CD14-positive monocyte (primary cell): Measurements from ENCODE around the gene CUEDC2. TPM values are rescaled to one million over a fixed set of nuclear protein-coding genes. Genes with fewer than 3 reads are reported as not detected.
"Not testable (repeated sequence)": the region's sequence is repeated elsewhere in the genome, so short reads cannot be mapped to it uniquely, and the experiment has no call there.

ENCODE experiments used
- DNase-seq, 3 donors: peaks; one replicate each; pipeline ENCODE4 v3.0.0-alpha.2; 2011 to 2022
- H2AFZ ChIP-seq: 2 replicates; pipeline ENCODE4 v1.6.0; 2012; ENCODE audit warnings: mild to moderate bottlenecking, low read depth, low read length, inconsistent platforms; ENCODE audit not compliant: insufficient read depth, poor library complexity, severe bottlenecking
- H3K27ac ChIP-seq, 2 donors: 1 replicate in 1 of 2; 2 replicates in 1 of 2; pipeline ENCODE4 v1.5.1; 2012 to 2013; ENCODE audit warnings: low read length in 2 of 2, control low read depth in 1 of 2, inconsistent platforms in 1 of 2, low read depth in 1 of 2, mild to moderate bottlenecking in 1 of 2
- H3K27me3 ChIP-seq, 2 donors: one replicate each; pipeline versions ENCODE4 v1.6.0 to v1.6.1; 2011 to 2013; ENCODE audit warnings: low read length in 2 of 2; ENCODE audit not compliant: control insufficient read depth in 2 of 2, insufficient read depth in 2 of 2
- H3K36me3 ChIP-seq, 2 donors: replicated peaks in 1 of 2; 1 replicate in 1 of 2; 2 replicates in 1 of 2; pipeline versions ENCODE4 v1.5.1 to v1.6.1; 2012 to 2013; ENCODE audit warnings: low read length in 2 of 2, control low read depth in 1 of 2, inconsistent platforms in 1 of 2, mild to moderate bottlenecking in 1 of 2; ENCODE audit not compliant: insufficient read depth in 2 of 2, control insufficient read depth in 1 of 2
- H3K4me1 ChIP-seq, 2 donors: 1 replicate in 1 of 2; 2 replicates in 1 of 2; pipeline versions ENCODE4 v1.5.1 to v1.6.1; 2012 to 2013; ENCODE audit warnings: low read length in 2 of 2, control low read depth in 1 of 2, inconsistent platforms in 1 of 2, mild to moderate bottlenecking in 1 of 2, moderate library complexity in 1 of 2; ENCODE audit not compliant: insufficient read depth in 2 of 2, control insufficient read depth in 1 of 2
- H3K4me2 ChIP-seq: replicated peaks from 2 replicates; pipeline ENCODE3; 2012; ENCODE audit warnings: low read length, moderate library complexity, mild to moderate bottlenecking; ENCODE audit not compliant: poor library complexity, severe bottlenecking; ENCODE audit errors: extremely low read depth
- H3K4me3 ChIP-seq, 3 experiments: fragments of 200-600 bp in 1 of 3; sonication (generic) in 1 of 3; replicated peaks in 1 of 3; 1 replicate in 2 of 3; 2 replicates in 1 of 3; pipeline ENCODE4 v1.5.1; 2011 to 2013; ENCODE audit warnings: low read length in 3 of 3, mild to moderate bottlenecking in 3 of 3, control low read depth in 2 of 3, low read depth in 2 of 3, inconsistent platforms in 1 of 3, moderate library complexity in 1 of 3
- H3K79me2 ChIP-seq: 2 replicates; pipeline ENCODE4 v1.6.0; 2012; ENCODE audit warnings: mild to moderate bottlenecking, control low read depth, inconsistent platforms, low read length, moderate library complexity; ENCODE audit not compliant: insufficient read depth
- H3K9ac ChIP-seq: 2 replicates; pipeline ENCODE4 v1.6.0; 2017; ENCODE audit warnings: low read length, mild to moderate bottlenecking; ENCODE audit not compliant: insufficient read depth, poor library complexity, severe bottlenecking
- H3K9me3 ChIP-seq, 2 donors: replicated peaks in 1 of 2; 1 replicate in 1 of 2; 2 replicates in 1 of 2; pipeline versions ENCODE4 v1.5.1 to v1.6.1; 2012 to 2013; ENCODE audit warnings: low read length in 2 of 2, control low read depth in 1 of 2; ENCODE audit not compliant: control insufficient read depth in 1 of 2, insufficient read depth in 1 of 2
- H4K20me1 ChIP-seq: 2 replicates; pipeline ENCODE4 v1.6.0; 2012; ENCODE audit warnings: mild to moderate bottlenecking, low read length, control low read depth, moderate library complexity; ENCODE audit not compliant: insufficient read depth
- H3K27ac Mint-ChIP-seq, 7 donors: one replicate each; pipeline ENCODE4 v1.8.0; 2020; ENCODE audit warnings: mild to moderate bottlenecking in 7 of 7, mixed read lengths in 7 of 7, moderate library complexity in 6 of 7, inconsistent platforms in 2 of 7
- H3K27me3 Mint-ChIP-seq, 3 donors: one replicate each; pipeline ENCODE4 v1.8.0; 2021 to 2022; ENCODE audit warnings: low read depth in 3 of 3, mild to moderate bottlenecking in 3 of 3, mixed read lengths in 3 of 3, moderate library complexity in 3 of 3, inconsistent platforms in 1 of 3
- H3K36me3 Mint-ChIP-seq, 2 donors: one replicate each; pipeline ENCODE4 v1.8.0; 2020; ENCODE audit warnings: mixed read lengths in 2 of 2, inconsistent platforms in 1 of 2, mild to moderate bottlenecking in 1 of 2
- H3K4me1 Mint-ChIP-seq: one replicate; pipeline ENCODE4 v1.8.0; 2020; ENCODE audit warnings: mild to moderate bottlenecking, mixed read lengths
- H3K4me3 Mint-ChIP-seq, 2 donors: one replicate each; pipeline ENCODE4 v1.8.0; 2020; ENCODE audit warnings: mild to moderate bottlenecking in 2 of 2, mixed read lengths in 2 of 2, moderate library complexity in 1 of 2
- H3K9me3 Mint-ChIP-seq, 7 donors: one replicate each; pipeline ENCODE4 v1.8.0; 2020 to 2022; ENCODE audit warnings: mixed read lengths in 7 of 7, mild to moderate bottlenecking in 6 of 7, moderate library complexity in 6 of 7, inconsistent platforms in 2 of 7
- WGBS: methylation state at CpG from one replicate; pipeline ENCODE4 v1.1.5; 2013; ENCODE audit warnings: missing lambda C conversion rate; ENCODE audit not compliant: insufficient coverage; 5-methylcytosine and 5-hydroxymethylcytosine counted together
- intact Hi-C, 2 donors: fragments of 100-400 bp; cut with micrococcal nuclease; formaldehyde crosslinking; loops; one replicate each; pipeline versions ENCODE4 v1.15.0 to v1.15.1; 2023
- polyA plus RNA-seq, 3 donors: library from polyadenylated mRNA; depleted of rRNA in 1 of 3; unstranded in 2 of 3; stranded (reverse) in 1 of 3; fragments of 300-500 nt in 2 of 3; fragments of >200 nt in 1 of 3; fragmentation: Illumina TruSeq in 2 of 3; gene quantifications; 1 replicate in 2 of 3; 2 replicates in 1 of 3; pipeline ENCODE4 v1.2.3, GENCODE V29; 2012 to 2021
- TF ChIP-seq, protein P1 (sequence below): fragments of 200-600 bp; IDR thresholded peaks from one replicate; pipeline ENCODE4 v1.8.0; 2022; ENCODE audit warnings: antibody characterized with exemption, mild to moderate bottlenecking

Gene CUEDC2
- polyA plus RNA-seq, 3 donors, result 58.5 to 70.2 (median 66.7) TPM

DNA sequence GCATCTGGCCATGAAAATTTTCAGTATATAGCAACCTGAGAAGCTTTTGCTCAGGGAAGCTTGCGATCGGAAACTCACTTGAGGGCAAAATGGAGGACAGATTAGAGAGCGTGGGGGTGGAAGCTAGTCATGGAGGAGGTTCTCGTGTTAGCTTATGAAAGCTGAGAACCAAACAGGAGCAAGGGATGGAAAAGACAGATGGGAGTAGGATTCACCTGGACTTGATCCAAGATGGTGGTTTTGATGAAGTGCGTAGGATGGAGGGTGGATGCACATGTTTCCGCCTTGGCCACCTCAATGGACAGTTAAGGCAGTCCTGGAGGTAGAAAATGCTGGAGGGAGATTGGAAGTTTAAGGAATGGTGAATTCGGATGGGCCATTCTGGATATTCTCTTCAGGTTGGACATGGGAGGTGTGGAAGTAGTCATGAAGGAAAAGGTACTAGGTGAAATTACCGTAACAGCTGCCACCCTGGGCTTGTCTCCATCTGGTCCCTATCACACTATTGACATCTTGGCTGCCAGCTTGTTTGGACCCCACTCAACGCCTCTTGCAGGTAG lies 25.3 kb upstream of the CUEDC2 start:
- no peak overlapping the region for H3K4me3 ChIP-seq
- no peak for DNase-seq
- intact Hi-C loops, result no loop called here
- peaks cover 65% of the 10 kb centered on the region for H3K4me1 Mint-ChIP-seq
- H3K36me3 Mint-ChIP-seq, result peaks cover 4 to 5% of the 10 kb centered on the region in 2 donors
- no peak overlapping the region for H3K4me2 ChIP-seq
- H3K9me3 ChIP-seq, result no peaks in the 10 kb centered on the region
- H3K27ac ChIP-seq, result no peak overlapping the region
- peaks cover 62 to 66% of the 10 kb centered on the region in 2 donors for H3K4me1 ChIP-seq
- TF ChIP-seq, protein P1, sequence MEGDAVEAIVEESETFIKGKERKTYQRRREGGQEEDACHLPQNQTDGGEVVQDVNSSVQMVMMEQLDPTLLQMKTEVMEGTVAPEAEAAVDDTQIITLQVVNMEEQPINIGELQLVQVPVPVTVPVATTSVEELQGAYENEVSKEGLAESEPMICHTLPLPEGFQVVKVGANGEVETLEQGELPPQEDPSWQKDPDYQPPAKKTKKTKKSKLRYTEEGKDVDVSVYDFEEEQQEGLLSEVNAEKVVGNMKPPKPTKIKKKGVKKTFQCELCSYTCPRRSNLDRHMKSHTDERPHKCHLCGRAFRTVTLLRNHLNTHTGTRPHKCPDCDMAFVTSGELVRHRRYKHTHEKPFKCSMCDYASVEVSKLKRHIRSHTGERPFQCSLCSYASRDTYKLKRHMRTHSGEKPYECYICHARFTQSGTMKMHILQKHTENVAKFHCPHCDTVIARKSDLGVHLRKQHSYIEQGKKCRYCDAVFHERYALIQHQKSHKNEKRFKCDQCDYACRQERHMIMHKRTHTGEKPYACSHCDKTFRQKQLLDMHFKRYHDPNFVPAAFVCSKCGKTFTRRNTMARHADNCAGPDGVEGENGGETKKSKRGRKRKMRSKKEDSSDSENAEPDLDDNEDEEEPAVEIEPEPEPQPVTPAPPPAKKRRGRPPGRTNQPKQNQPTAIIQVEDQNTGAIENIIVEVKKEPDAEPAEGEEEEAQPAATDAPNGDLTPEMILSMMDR, result no peak
- no peaks in the 10 kb centered on the region for H3K36me3 ChIP-seq
- H3K27ac Mint-ChIP-seq, result no peak overlapping the region
- no peak overlapping the region for H3K4me3 Mint-ChIP-seq
- peaks cover 0 to 2% (median 0%) of the 10 kb centered on the region in 7 donors for H3K9me3 Mint-ChIP-seq
- WGBS, result 87% methylated on average over 7 of the region's 9 CpGs
- no peak overlapping the region for H3K9ac ChIP-seq
- H3K27me3 Mint-ChIP-seq, result peaks cover 2 to 5% (median 3%) of the 10 kb centered on the region in 3 donors
- no peaks in the 10 kb centered on the region for H4K20me1 ChIP-seq
- no peaks in the 10 kb centered on the region for H3K79me2 ChIP-seq
- H2AFZ ChIP-seq, result no peak overlapping the region
- H3K27me3 ChIP-seq, result peaks cover 0 to under 1% of the 10 kb centered on the region in 2 donors

DNA sequence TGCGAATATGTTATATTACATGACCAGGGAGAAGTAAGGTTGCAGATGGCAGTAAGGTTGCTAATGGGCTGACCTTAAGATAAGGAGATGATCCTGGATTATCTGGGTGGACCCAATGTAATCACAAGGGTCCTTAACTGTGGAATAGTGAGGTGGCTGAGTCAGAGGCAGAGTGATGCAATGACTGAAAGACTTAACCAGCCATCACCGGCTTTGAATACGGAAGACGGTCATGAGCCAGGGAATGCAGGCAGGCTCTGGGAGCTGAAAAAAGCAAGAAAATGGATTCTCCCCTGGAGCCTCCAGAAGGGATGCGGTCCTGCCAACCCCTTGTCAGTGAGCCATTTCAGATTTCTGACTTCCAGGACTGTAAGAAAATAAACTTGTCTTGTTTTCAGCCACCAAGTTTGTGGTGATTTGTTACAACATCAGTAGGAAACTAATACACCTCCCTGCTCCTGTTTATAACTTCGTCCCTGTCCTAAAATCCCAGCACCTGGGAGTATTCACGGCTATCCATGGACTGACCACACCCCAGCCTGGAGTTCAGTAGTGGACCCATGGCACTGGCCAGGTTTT lies 23.6 kb upstream of the CUEDC2 start:
- no peaks in the 10 kb centered on the region for H3K9me3 ChIP-seq
- H2AFZ ChIP-seq, result peak overlapping the region; percentile 60
- H3K9ac ChIP-seq, result peak overlapping the region; percentile 28
- Mint-ChIP-seq H3K4me1 (peaks cover 67% of the 10 kb centered on the region), H3K9me3 (peaks cover 0 to 2% (median 0%) of the 10 kb centered on the region in 7 donors), H3K27me3 (peaks cover 0 to 3% (median 2%) of the 10 kb centered on the region in 3 donors), H3K4me3 (peak overlapping the region; percentile 16), H3K27ac (peak overlapping the region; percentile 76 to 100 (median 91)), H3K36me3 (peaks cover 4 to 5% of the 10 kb centered on the region in 2 donors)
- H3K27me3 ChIP-seq, result no peaks in the 10 kb centered on the region
- H3K4me1 ChIP-seq, result peaks cover 65 to 66% of the 10 kb centered on the region in 2 donors
- peak; percentile 82 to 93 (median 93) for DNase-seq
- peak overlapping the region; percentile 81 to 98 for H3K27ac ChIP-seq
- H3K36me3 ChIP-seq, result no peaks in the 10 kb centered on the region
- WGBS, result 20% methylated on average over 4 of the region's 7 CpGs
- peaks cover 11% of the 10 kb centered on the region for H3K79me2 ChIP-seq
- intact Hi-C loops, result no loop called here
- TF ChIP-seq, protein P1, result no peak
- H3K4me3 ChIP-seq, result peak overlapping the region in 1 of 3 experiments; percentile 3
- H3K4me2 ChIP-seq, result peak overlapping the region; percentile 17
- no peaks in the 10 kb centered on the region for H4K20me1 ChIP-seq

DNA sequence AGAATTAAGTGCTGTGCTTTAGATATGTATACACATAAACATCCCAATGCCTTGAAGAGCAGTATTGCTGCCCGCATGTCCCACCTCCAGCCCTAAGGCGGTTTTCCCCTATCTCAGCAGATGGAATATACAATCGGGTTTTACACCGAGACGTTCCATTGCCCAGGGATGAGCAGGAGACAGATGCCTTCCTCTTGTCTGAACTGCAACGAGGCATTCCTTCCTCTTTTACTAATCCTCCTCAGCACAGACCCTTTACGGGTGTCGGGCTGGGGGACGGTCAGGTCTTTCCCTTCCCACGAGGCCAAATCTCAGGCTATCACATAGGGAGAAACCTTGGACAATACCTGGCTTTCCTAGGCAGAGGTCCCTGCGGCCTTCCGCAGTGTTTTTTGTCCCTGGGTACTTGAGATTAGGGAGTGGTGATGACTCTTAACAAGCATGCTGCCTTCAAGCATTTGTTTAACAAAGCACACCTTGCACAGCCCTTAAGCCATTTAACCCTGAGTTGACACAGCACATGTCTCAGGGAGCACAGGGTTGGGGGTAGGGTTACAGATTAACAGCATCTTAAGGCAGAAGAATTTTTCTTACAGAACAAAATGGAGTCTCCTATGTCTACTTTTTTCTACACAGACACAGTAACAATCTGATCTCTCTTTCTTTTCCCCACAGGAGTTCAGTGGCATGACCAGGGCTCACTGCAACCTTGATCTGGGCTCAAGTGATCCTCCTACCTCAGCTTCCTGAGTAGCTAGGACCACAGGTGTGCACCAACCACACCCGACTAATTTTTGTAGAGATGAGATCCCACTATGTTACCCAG lies 22.5 kb upstream of the CUEDC2 start:
- 11% methylated on average over 7 of the region's 13 CpGs for WGBS
- H3K9me3 Mint-ChIP-seq, H3K27me3 Mint-ChIP-seq, intact Hi-C loops, H3K9me3 ChIP-seq, H3K27me3 ChIP-seq, H4K20me1 ChIP-seq, H3K9ac ChIP-seq, H3K36me3 ChIP-seq, H3K36me3 Mint-ChIP-seq, H3K4me3 ChIP-seq, H3K4me2 ChIP-seq, H2AFZ ChIP-seq: not testable (repeated sequence)
- Mint-ChIP-seq H3K27ac (peak overlapping the region; percentile 98 to 100 (median 98)), H3K4me3 (peak overlapping the region in 1 of 2 donors; percentile 48), H3K4me1 (peaks cover 66% of the 10 kb centered on the region)
- DNase-seq, result peak in 2 of 3 donors; percentile 58 to 60
- Histone ChIP-seq H3K4me1 (peaks cover 67 to 72% of the 10 kb centered on the region in 2 donors), H3K79me2 (peaks cover 14% of the 10 kb centered on the region), H3K27ac (peak overlapping the region; percentile 89 to 98)
